Endothelial cell of umbilical vein (primary cell): ENCODE data around the gene CYP20A1. TPM values are rescaled to one million over a fixed set of nuclear protein-coding genes. Genes with fewer than 3 reads are reported as not detected.
"Not testable (repeated sequence)": the region's sequence is repeated elsewhere in the genome, so short reads cannot be mapped to it uniquely, and the experiment has no call there.

Experiments used
- BruUV-seq: library from RNA; stranded (reverse); fragments of 400-500 nt; replicated peaks from 2 replicates; lab custom pipeline; 2021; lab: Mats Ljungman, UMichigan
- CTCF ChIA-PET: fragments of 300-600, 350-600 bp; sonication (Branson Sonifier 250); formaldehyde crosslinking; loops from one replicate; lab custom pipeline; 2021; ENCODE audit warnings: antibody characterized with exemption, inconsistent platforms; lab: Charles Lee
- POLR2A ChIA-PET: fragments of 300-600, 350-600 bp; sonication (Branson Sonifier 250); formaldehyde crosslinking; loops from one replicate; lab custom pipeline; 2021; ENCODE audit warnings: antibody characterized with exemption, inconsistent platforms; lab: Charles Lee
- DNase-seq: peaks from one replicate; pipeline ENCODE4 v3.0.0-alpha.2; 2011; ENCODE audit warnings: low read depth, low spot score
- FAIRE-seq: peaks from 2 replicates; lab custom pipeline; 2011; peaks lifted over from hg19 to GRCh38; lab: Jason Lieb, UNC
- H2AFZ ChIP-seq: 2 replicates; pipeline ENCODE4 v1.6.0; 2012; ENCODE audit warnings: low read depth, low read length, control low read depth, inconsistent platforms
- H3K27ac ChIP-seq: 2 replicates; pipeline ENCODE4 v1.5.1; 2011; ENCODE audit warnings: low read depth, mild to moderate bottlenecking, control low read depth, low read length, moderate library complexity; ENCODE audit not compliant: insufficient read depth
- H3K27me3 ChIP-seq, 2 experiments: 2 replicates each; pipeline versions ENCODE4 v1.6.0 to v1.6.1; 2011; ENCODE audit warnings: low read length in 2 of 2, mixed read lengths in 1 of 2; ENCODE audit not compliant: control insufficient read depth in 2 of 2, insufficient read depth in 2 of 2
- H3K36me3 ChIP-seq, 2 experiments: 2 replicates in 1 of 2; 3 replicates in 1 of 2; pipeline ENCODE4 v1.5.1; 2011; ENCODE audit warnings: low read length in 2 of 2, mild to moderate bottlenecking in 1 of 2, moderate library complexity in 1 of 2; ENCODE audit not compliant: control insufficient read depth in 2 of 2, insufficient read depth in 2 of 2; ENCODE audit errors: extremely low read depth in 1 of 2
- H3K4me1 ChIP-seq: 3 replicates; pipeline ENCODE4 v1.5.1; 2011; ENCODE audit warnings: mild to moderate bottlenecking, low read length; ENCODE audit not compliant: control insufficient read depth, insufficient read depth; ENCODE audit errors: extremely low read depth
- H3K4me2 ChIP-seq: 2 replicates; pipeline ENCODE4 v1.6.1; 2011; ENCODE audit warnings: low read length, control low read depth, mixed read lengths; ENCODE audit not compliant: insufficient read depth
- H3K4me3 ChIP-seq, 3 experiments: fragments of 200-600 bp in 1 of 3; sonication (generic), shearing (Covaris generic) in 1 of 3; replicated peaks in 1 of 3; 2 replicates each; pipeline ENCODE4 v1.5.1; 2011 to 2016; ENCODE audit warnings: control low read depth in 3 of 3, low read length in 3 of 3, mild to moderate bottlenecking in 2 of 3, inconsistent platforms in 1 of 3, low read depth in 1 of 3, moderate library complexity in 1 of 3; ENCODE audit not compliant: insufficient read depth in 1 of 3
- H3K79me2 ChIP-seq: 2 replicates; pipeline ENCODE4 v1.6.0; 2012; ENCODE audit warnings: low read length, inconsistent platforms; ENCODE audit not compliant: control insufficient read depth, insufficient read depth
- H3K9ac ChIP-seq: replicated peaks from 2 replicates; pipeline ENCODE3; 2011; ENCODE audit warnings: low read length, control low read depth; ENCODE audit not compliant: insufficient read depth; ENCODE audit errors: extremely low read depth
- H3K9me1 ChIP-seq: replicated peaks from 3 replicates; pipeline ENCODE4 v1.6.0; 2011; ENCODE audit warnings: mild to moderate bottlenecking, low read length; ENCODE audit not compliant: control insufficient read depth, insufficient read depth; ENCODE audit errors: extremely low read depth
- H3K9me3 ChIP-seq: replicated peaks from 2 replicates; pipeline ENCODE4 v1.5.1; 2012; ENCODE audit warnings: low read length, inconsistent platforms; ENCODE audit not compliant: control insufficient read depth, insufficient read depth
- H4K20me1 ChIP-seq: replicated peaks from 2 replicates; pipeline ENCODE3; 2011; ENCODE audit warnings: mild to moderate bottlenecking, low read length; ENCODE audit not compliant: control insufficient read depth, insufficient read depth; ENCODE audit errors: extremely low read depth
- EZH2 ChIP-seq: IDR thresholded peaks from 2 replicates; pipeline ENCODE4 v1.6.1; 2012; ENCODE audit warnings: borderline replicate concordance, low read depth, mild to moderate bottlenecking, moderate library complexity, low read length, inconsistent platforms; ENCODE audit not compliant: severe bottlenecking
- dilution Hi-C: fragments of 300-500 bp; cut with MboI; formaldehyde crosslinking; loops from one replicate; pipeline ENCODE4 v1.15.0; 2019; ENCODE audit warnings: low sequenced_read_pairs; ENCODE audit not compliant: extremely low pct_ligation_motif_present
- intact Hi-C: fragments of 100-400 bp; cut with micrococcal nuclease; formaldehyde crosslinking; loops from one replicate; pipeline ENCODE4 v1.10.0; 2022
- polyA plus RNA-seq, 4 experiments: library from polyadenylated mRNA; depleted of rRNA in 3 of 4; stranded (reverse) in 3 of 4; unstranded in 1 of 4; fragments of >200 nt; gene quantifications; 2 replicates each; pipeline versions ENCODE4 v1.2.1 to v1.2.3, GENCODE V29; 2011 to 2012; ENCODE audit warnings: missing spikeins in 1 of 4
- total RNA-seq: library from RNA; stranded (reverse); gene quantifications from 2 replicates; pipeline ENCODE4 v1.2.3, GENCODE V29; 2021
- TF ChIP-seq, protein P1 (sequence below), 2 donors: IDR thresholded peaks; 1 replicate in 1 of 2; 2 replicates in 1 of 2; pipeline ENCODE4 v1.5.1; 2011; ENCODE audit warnings: low read length in 2 of 2, mild to moderate bottlenecking in 2 of 2, moderate library complexity in 2 of 2, control low read depth in 1 of 2, inconsistent platforms in 1 of 2, low read depth in 1 of 2; ENCODE audit not compliant: insufficient read depth in 1 of 2; ENCODE audit errors: extremely low read depth in 1 of 2

CYP20A1 gene
- total and polyA plus RNA-seq, 2 donors (not counting 3 experiments of a cell fraction or from before 2014, with no cell fraction given): 9.6 to 26.5 TPM

DNA sequence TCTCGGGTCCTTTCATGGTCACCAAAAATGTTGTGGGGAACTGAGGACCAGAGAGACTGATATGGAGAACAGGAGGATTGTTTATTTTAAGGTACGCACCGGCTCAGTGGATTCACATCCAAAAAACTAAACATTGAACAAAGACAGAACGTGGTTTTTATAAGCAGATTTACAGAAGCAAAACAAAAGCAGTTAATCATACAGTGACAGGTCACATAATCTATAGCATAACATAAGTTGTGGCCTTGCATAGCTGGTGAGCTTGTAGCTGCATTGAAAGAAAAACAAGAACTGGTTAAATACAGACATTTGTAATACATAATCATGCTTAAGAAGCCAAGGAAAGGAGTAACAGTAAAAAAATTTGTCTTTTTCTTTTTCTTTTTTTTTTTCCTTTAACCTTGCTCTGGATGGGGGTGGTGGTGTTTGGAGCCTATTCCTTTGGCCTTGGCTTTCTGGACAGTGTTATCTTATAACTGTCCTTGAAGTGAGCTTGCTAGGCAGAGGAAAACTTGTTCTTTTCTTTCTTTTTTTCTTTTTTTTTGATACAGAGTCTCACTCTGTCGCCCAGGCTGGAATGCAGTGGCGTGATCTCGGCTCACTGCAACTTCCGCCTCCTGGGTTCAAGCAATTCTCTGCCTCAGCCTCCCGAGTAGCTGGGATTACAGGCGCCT is 14.7 kb downstream of the CYP20A1 start:
- H4K20me1 ChIP-seq, H3K4me2 ChIP-seq, H3K27ac ChIP-seq, BruUV-seq, H3K79me2 ChIP-seq, H3K4me1 ChIP-seq, CTCF ChIA-PET, H3K9me3 ChIP-seq, FAIRE-seq, H3K9ac ChIP-seq, POLR2A ChIA-PET, H3K4me3 ChIP-seq, intact Hi-C loops, H2AFZ ChIP-seq, DNase-seq, H3K9me1 ChIP-seq, H3K27me3 ChIP-seq, dilution Hi-C loops: not testable (repeated sequence)
- H3K36me3 ChIP-seq: peaks cover 0 to 12% of the 10 kb centered on the region in 2 experiments

GRCh38 chr2:203261326-203262159 is 22.7 kb downstream of the CYP20A1 start:
- Histone ChIP-seq H3K4me1 (no peaks in the 10 kb centered on the region), H3K27me3 (no peaks in the 10 kb centered on the region), H3K9me3 (no peaks in the 10 kb centered on the region), H2AFZ (no peak overlapping the region), H3K27ac (no peak overlapping the region), H3K79me2 (peaks cover 3% of the 10 kb centered on the region), H3K4me2 (no peak overlapping the region), H3K9ac (no peak overlapping the region), H3K9me1 (no peaks in the 10 kb centered on the region), H4K20me1 (no peaks in the 10 kb centered on the region), H3K4me3 (no peak overlapping the region), H3K36me3 (peaks cover 8% of the 10 kb centered on the region in 2 experiments)
- BruUV-seq: no TSS peak
- POLR2A ChIA-PET: no interaction called here
- CTCF ChIA-PET: interaction anchor here (0.6 to 0.8 kb wide), 3 partner anchors 19 to 37 kb away, joined by 3 read pairs; no protein-coding TSS in a partner anchor
- DNase-seq (no peak), FAIRE-seq (no peak)
- intact Hi-C loops (no loop called here), dilution Hi-C loops (no loop called here)
- TF ChIP-seq, protein P1, sequence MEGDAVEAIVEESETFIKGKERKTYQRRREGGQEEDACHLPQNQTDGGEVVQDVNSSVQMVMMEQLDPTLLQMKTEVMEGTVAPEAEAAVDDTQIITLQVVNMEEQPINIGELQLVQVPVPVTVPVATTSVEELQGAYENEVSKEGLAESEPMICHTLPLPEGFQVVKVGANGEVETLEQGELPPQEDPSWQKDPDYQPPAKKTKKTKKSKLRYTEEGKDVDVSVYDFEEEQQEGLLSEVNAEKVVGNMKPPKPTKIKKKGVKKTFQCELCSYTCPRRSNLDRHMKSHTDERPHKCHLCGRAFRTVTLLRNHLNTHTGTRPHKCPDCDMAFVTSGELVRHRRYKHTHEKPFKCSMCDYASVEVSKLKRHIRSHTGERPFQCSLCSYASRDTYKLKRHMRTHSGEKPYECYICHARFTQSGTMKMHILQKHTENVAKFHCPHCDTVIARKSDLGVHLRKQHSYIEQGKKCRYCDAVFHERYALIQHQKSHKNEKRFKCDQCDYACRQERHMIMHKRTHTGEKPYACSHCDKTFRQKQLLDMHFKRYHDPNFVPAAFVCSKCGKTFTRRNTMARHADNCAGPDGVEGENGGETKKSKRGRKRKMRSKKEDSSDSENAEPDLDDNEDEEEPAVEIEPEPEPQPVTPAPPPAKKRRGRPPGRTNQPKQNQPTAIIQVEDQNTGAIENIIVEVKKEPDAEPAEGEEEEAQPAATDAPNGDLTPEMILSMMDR (IDR thresholded peaks at IDR 0.05; ENCODE audit: extremely low read depth in 1 of 2, insufficient read depth in 1 of 2, low read depth in 1 of 2, low read length in 2 of 2): no peak
- no peak for TF ChIP-seq EZH2
